MG63 (cell line): ENCODE measurements around the gene COL4A1. TPM values are rescaled to one million over a fixed set of nuclear protein-coding genes. Genes with fewer than 3 reads are reported as not detected.

ENCODE experiments used
- DNase-seq: peaks from one replicate; pipeline ENCODE4 v3.0.0-alpha.2; 2020
- H3K27me3 ChIP-seq: fragments of 250-450 bp; sonication (Bioruptor Pico); 2 replicates; pipeline ENCODE4 v1.5.1; 2020; ENCODE audit warnings: mild to moderate bottlenecking, moderate library complexity
- H3K36me3 ChIP-seq: fragments of 250-450 bp; sonication (Bioruptor Pico); 2 replicates; pipeline ENCODE4 v1.5.1; 2020; ENCODE audit warnings: mild to moderate bottlenecking, moderate library complexity
- H3K4me3 ChIP-seq: fragments of 250-450 bp; sonication (Bioruptor Pico); 2 replicates; pipeline ENCODE4 v1.5.1; 2020; ENCODE audit warnings: mild to moderate bottlenecking, moderate library complexity
- H3K9me3 ChIP-seq: fragments of 250-450 bp; sonication (Bioruptor Pico); 2 replicates; pipeline ENCODE4 v1.5.1; 2020; ENCODE audit warnings: mild to moderate bottlenecking, moderate library complexity
- total RNA-seq: library from RNA; depleted of rRNA; stranded (reverse); fragments of >200 nt; shearing (Covaris generic); gene quantifications from 2 replicates; pipeline ENCODE4 v1.2.3, GENCODE V29; 2014; ENCODE audit warnings: low replicate concordance

The COL4A1 gene
- total RNA-seq, 1 experiment from 2014 or later = 24.9 TPM

DNA sequence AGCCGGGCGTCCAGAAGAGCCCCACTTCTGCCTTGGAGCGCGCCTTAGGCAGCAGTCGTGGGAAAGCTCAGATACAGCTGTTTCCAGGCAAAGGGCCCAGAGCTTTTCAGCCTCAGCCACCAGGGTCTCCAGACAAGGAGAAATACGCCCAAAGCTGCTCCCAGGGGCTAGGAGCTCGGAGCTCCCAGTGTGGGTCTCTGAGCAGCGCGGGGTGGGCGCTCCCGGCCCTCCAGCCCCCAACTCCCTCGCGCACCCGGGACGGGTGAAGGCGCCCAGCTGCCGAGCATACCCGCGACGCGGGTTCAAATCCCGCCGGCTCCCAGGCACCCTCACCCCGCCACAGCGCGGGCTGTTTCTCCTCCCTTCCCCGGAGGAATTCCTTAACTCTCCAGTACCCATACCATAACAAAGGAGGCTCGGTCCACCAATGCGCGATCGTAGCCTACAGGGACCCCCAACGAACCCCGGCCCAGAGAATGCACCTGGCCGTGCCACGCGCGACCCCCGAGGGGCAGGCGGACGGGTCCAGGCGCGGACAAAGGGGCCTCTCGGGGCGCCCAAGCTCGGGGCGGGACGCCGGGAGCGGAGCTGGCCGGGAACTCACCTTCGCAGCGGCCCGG is 507 bp downstream of the COL4A1 start:
- DNase-seq = no peak
- Histone ChIP-seq H3K27me3 (no peaks in the 10 kb centered on the region), H3K4me3 (peak overlapping the region; percentile 57), H3K36me3 (no peaks in the 10 kb centered on the region), H3K9me3 (no peaks in the 10 kb centered on the region; the same call in 1 of the 2 replicates)

DNA sequence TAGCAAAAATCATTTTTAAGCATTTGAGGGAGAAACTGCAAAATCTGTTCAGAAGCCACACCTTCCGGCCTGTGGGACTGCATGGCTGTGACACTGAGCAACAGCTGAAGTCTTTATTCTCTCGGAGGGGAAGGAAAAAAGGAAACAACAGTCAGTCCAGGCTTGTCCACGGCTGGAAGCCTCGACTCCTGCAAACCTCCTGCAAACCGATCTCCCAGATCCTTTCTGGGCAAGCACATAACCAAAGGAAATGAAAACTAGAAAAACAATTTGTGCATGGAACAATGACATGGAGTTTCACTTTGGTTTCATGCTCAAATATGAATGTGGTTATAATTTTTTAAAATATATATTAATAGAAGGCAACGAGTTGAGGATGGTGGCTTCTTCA is 1.0 kb downstream of the COL4A1 start:
- Histone ChIP-seq H3K27me3 (no peaks in the 10 kb centered on the region), H3K9me3 (no peaks in the 10 kb centered on the region; the same call in 1 of the 2 replicates), H3K4me3 (peak overlapping the region; percentile 57; the same call in 1 of the 2 replicates), H3K36me3 (no peaks in the 10 kb centered on the region)
- DNase-seq = no peak

GRCh38 chr13:110305544-110305943 is 1.4 kb downstream of the COL4A1 start:
- DNase-seq = no peak
- Histone ChIP-seq H3K4me3 (no peak overlapping the region), H3K36me3 (no peaks in the 10 kb centered on the region), H3K9me3 (no peaks in the 10 kb centered on the region; the same call in 1 of the 2 replicates), H3K27me3 (no peaks in the 10 kb centered on the region)

DNA sequence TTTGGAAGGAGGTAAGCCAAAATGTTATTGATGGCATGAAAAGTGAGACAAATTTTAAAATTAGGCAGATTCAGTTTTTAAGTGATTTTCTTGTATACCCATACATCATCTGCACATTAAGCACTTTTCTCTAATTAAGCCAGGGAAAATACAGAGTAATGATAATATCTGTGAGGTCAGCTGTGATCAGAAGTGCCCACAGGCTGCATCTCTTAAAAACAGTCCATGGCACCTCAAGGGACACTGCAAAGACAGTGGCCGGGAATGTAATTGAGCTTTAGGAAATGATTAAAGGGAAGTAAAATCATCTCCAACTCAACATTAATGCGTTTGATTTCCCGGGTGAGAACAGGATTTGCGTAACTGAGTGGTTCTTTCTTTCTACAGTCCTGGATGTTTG is 2.0 kb downstream of the COL4A1 start:
- no peak for DNase-seq
- H3K36me3 ChIP-seq = no peaks in the 10 kb centered on the region
- no peak overlapping the region for H3K4me3 ChIP-seq
- H3K9me3 ChIP-seq = no peaks in the 10 kb centered on the region; the same call in 1 of the 2 replicates
- no peaks in the 10 kb centered on the region for H3K27me3 ChIP-seq

GRCh38 chr13:110304256-110304655 is 2.7 kb downstream of the COL4A1 start:
- no peak overlapping the region for H3K4me3 ChIP-seq
- H3K36me3 ChIP-seq = no peaks in the 10 kb centered on the region
- H3K27me3 ChIP-seq = no peaks in the 10 kb centered on the region
- no peak for DNase-seq
- H3K9me3 ChIP-seq = no peaks in the 10 kb centered on the region; the same call in 1 of the 2 replicates

DNA sequence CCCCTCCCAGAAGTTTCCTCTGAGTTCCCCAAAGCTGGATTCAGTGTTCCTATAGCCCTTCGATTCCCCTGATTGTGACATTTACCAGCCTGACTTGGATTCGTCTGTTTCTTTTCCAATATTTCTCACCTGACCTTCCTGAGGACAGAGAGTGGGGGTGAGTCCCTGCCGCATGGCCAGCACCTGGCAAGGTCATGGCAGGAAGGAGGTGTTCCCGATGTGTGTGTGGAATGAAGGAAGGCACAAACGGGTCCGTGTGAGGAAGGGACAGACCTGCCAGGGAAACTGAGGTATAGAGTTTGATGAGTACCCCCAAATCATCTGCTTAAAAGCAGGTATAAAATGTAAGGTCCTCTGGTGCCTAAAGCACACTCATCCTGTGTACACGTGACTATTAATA is 3.3 kb downstream of the COL4A1 start:
- Histone ChIP-seq H3K27me3 (no peaks in the 10 kb centered on the region), H3K36me3 (no peaks in the 10 kb centered on the region)

DNA sequence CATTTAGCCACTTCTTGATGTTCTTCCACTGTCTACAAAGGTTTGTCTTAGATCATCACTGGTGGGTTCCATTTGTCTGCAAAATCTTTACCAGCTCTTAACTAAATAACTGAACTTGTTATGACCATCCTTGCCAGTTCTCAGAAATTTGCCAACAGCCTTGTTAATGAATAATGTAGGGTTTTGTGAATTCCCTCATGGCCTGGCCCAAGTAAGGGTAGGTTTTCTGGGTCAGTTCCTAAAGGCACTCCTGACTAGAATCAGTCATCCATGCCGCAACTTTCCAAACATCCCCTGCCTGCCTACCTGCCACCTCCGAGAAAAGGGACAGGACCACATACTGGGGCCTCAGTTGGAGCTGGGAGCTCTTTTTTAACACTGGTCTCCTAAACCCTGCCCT is 4.0 kb downstream of the COL4A1 start:
- H3K27me3 ChIP-seq = no peaks in the 10 kb centered on the region
- no peak for DNase-seq
- no peaks in the 10 kb centered on the region for H3K36me3 ChIP-seq
- no peak overlapping the region for H3K4me3 ChIP-seq
- H3K9me3 ChIP-seq = no peaks in the 10 kb centered on the region; the same call in 1 of the 2 replicates

More for the DNA sequence above, 3.3 kb downstream of the COL4A1 start:
- no peak for DNase-seq
- Histone ChIP-seq H3K4me3 (no peak overlapping the region), H3K9me3 (no peaks in the 10 kb centered on the region; the same call in 1 of the 2 replicates)

- H3K36me3 ChIP-seq = no peaks in the 10 kb centered on the region
- H3K4me3 ChIP-seq = no peak overlapping the region
- peak; percentile 29 for DNase-seq
- H3K9me3 ChIP-seq = no peaks in the 10 kb centered on the region; the same call in 1 of the 2 replicates
- H3K27me3 ChIP-seq = no peaks in the 10 kb centered on the region
Measured at GRCh38 chr13:110301606-110302553, 5.1 kb downstream of the COL4A1 start.

GRCh38 chr13:110301083-110301482 is 5.9 kb downstream of the COL4A1 start:
- H3K27me3 ChIP-seq = no peaks in the 10 kb centered on the region
- H3K4me3 ChIP-seq = no peak overlapping the region
- H3K36me3 ChIP-seq = no peaks in the 10 kb centered on the region
- H3K9me3 ChIP-seq = no peaks in the 10 kb centered on the region; the same call in 1 of the 2 replicates
- DNase-seq = no peak

DNA sequence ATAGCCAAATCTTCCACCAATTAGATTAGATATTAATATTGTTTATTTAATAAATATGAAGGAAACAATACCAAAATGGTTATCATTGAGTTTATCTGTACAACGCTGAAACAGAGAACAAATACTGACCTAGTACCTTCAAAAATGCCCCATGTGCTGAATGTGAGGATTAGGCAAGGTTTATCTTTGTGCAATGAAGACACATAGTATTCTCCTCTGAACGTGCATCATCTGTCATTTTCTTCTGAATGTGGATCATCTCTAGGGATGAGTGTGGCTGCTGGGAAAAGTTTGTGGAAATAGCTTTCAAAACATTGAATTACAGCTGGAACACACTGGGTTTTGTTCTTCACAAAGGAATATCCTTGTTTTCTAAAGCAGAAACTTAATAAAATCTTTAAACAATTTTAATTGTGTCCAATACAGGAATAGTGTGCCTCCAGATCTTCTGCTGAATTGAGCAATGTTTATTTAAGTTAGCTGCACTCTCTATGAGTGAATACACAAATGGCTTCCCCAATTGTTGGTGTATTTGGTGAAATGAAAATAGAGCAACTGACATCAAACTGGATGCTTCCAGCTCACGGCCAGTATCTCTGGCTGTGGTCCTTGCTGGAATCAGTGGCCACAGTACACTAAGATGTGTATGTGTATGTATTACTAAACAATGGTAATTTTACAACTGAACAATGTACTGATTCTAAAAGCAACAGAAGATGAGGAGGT is 6.7 kb downstream of the COL4A1 start:
- Histone ChIP-seq H3K27me3 (no peaks in the 10 kb centered on the region), H3K9me3 (no peaks in the 10 kb centered on the region; the same call in 1 of the 2 replicates), H3K36me3 (no peaks in the 10 kb centered on the region), H3K4me3 (no peak overlapping the region)
- no peak for DNase-seq

GRCh38 chr13:110299283-110299840 is 7.6 kb downstream of the COL4A1 start:
- no peaks in the 10 kb centered on the region for H3K27me3 ChIP-seq
- H3K4me3 ChIP-seq = no peak overlapping the region
- no peak for DNase-seq
- H3K36me3 ChIP-seq = no peaks in the 10 kb centered on the region
- no peaks in the 10 kb centered on the region; the same call in 1 of the 2 replicates for H3K9me3 ChIP-seq

DNA sequence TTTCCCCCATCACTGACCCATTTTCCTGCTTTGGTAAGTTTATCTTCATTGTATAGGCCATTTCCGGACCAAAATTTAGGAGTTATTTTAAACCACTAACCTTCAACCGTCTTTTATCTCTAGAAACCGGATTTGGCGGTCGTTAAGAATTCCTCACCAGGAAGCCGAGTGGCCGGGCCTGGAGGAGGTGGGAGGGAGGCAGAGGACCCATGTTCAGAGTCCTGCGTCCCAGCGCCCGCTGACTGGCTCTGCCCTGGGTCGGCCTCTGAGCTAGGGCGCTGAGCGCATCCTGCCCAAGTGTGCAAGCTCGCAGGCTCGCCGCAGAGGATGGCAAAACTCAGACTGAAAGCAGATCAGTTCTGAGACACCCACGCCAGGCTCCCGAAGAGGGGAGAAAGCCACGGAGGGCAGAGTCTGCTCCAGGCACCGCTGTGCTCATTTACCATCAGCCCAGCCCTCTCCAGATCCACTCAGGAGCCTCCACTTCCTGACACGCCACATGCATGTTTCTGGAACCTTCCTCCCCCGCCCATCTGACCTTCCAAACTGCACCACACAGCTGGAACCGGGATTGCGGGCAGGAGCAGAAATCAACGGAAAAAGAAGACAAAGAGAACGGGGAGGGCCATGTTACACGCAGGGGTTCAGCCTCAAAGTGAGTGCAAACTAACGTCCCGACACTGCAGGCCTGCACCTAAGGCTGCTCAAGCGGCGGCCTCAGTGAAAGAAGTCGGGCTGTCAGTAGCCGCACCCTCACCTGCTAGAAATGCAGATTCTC is 8.3 kb downstream of the COL4A1 start:
- Histone ChIP-seq H3K4me3 (no peak overlapping the region), H3K36me3 (no peaks in the 10 kb centered on the region), H3K27me3 (no peaks in the 10 kb centered on the region), H3K9me3 (no peaks in the 10 kb centered on the region; the same call in 1 of the 2 replicates)
- DNase-seq = no peak

GRCh38 chr13:110297766-110298504 is 9.0 kb downstream of the COL4A1 start:
- no peaks in the 10 kb centered on the region; the same call in 1 of the 2 replicates for H3K9me3 ChIP-seq
- no peak for DNase-seq
- no peaks in the 10 kb centered on the region for H3K27me3 ChIP-seq
- H3K4me3 ChIP-seq = no peak overlapping the region
- no peaks in the 10 kb centered on the region for H3K36me3 ChIP-seq

GRCh38 chr13:110297011-110297410 is 9.9 kb downstream of the COL4A1 start:
- no peaks in the 10 kb centered on the region for H3K9me3 ChIP-seq
- no peak for DNase-seq
- no peaks in the 10 kb centered on the region for H3K27me3 ChIP-seq
- H3K4me3 ChIP-seq = no peak overlapping the region
- H3K36me3 ChIP-seq = no peaks in the 10 kb centered on the region

GRCh38 chr13:110294622-110295021 is 12.3 kb downstream of the COL4A1 start:
- Histone ChIP-seq H3K9me3 (no peaks in the 10 kb centered on the region), H3K36me3 (no peaks in the 10 kb centered on the region), H3K4me3 (no peak overlapping the region), H3K27me3 (no peaks in the 10 kb centered on the region)
- no peak for DNase-seq
